HepG2 (cell line): Measurements from ENCODE around the gene POU2F2. TPM values are rescaled to one million over a fixed set of nuclear protein-coding genes. Genes with fewer than 3 reads are reported as not detected.

Source experiments
- ATAC-seq: fragments of 200-7000 bp; cut with Tn5 transposase; 3 replicates; pipeline ENCODE4 v1.9.1; 2020; ENCODE audit warnings: mild to moderate bottlenecking, moderate library complexity
- BruUV-seq: library from RNA; stranded (reverse); fragments of 400-500 nt; replicated peaks from 2 replicates; lab custom pipeline; 2021; lab: Mats Ljungman, UMichigan
- CTCF ChIA-PET: fragments of 300-600 bp; formaldehyde crosslinking; extraction: SDS; loops from one replicate; lab custom pipeline; 2021; ENCODE audit warnings: low total read pairs, inconsistent platforms, low intra/inter-chr PET ratio; lab: Yijun Ruan, JAX
- POLR2A ChIA-PET: fragments of 350-600 bp; sonication (Branson Sonifier 250); formaldehyde crosslinking; loops from one replicate; lab custom pipeline; 2020; ENCODE audit warnings: antibody characterized with exemption, inconsistent platforms; lab: Yijun Ruan, JAX
- DNase-seq: peaks from one replicate; pipeline ENCODE4 v3.0.0-alpha.2; 2015; ENCODE audit warnings: low spot score
- FAIRE-seq: peaks from 3 replicates; lab custom pipeline; 2011; peaks lifted over from hg19 to GRCh38; lab: Jason Lieb, UNC
- H2AFZ ChIP-seq: one replicate; pipeline ENCODE4 v1.6.1; 2011; ENCODE audit warnings: low read length, inconsistent platforms
- H3K27ac ChIP-seq: fragments of 300-600 bp; 3 replicates; pipeline ENCODE4 v1.8.0; 2011; ENCODE audit warnings: mixed run types, mild to moderate bottlenecking, mixed read lengths, low read length, inconsistent platforms; ENCODE audit not compliant: insufficient read depth; ENCODE audit errors: extremely low read length
- H3K27me3 ChIP-seq, 2 experiments: fragments of 200-600 bp in 1 of 2; 2 replicates in 1 of 2; 3 replicates in 1 of 2; pipeline versions ENCODE4 v1.6.0 to v1.8.0; 2011; ENCODE audit warnings: low read length in 2 of 2, mild to moderate bottlenecking in 2 of 2, moderate library complexity in 2 of 2, inconsistent platforms in 1 of 2; ENCODE audit not compliant: insufficient read depth in 2 of 2, control insufficient read depth in 1 of 2
- H3K36me3 ChIP-seq, 2 experiments: fragments of 200-600 bp in 1 of 2; replicated peaks in 1 of 2; 2 replicates in 1 of 2; 3 replicates in 1 of 2; pipeline versions ENCODE4 v1.5.1 to v1.8.0; 2011; ENCODE audit warnings: low read length in 2 of 2, inconsistent platforms in 1 of 2; ENCODE audit not compliant: insufficient read depth in 2 of 2, control insufficient read depth in 1 of 2
- H3K4me1 ChIP-seq: 2 replicates; pipeline ENCODE4 v1.5.1; 2012; ENCODE audit warnings: low read length, inconsistent platforms; ENCODE audit not compliant: insufficient read depth
- H3K4me2 ChIP-seq: 2 replicates; pipeline ENCODE4 v1.6.0; 2011; ENCODE audit warnings: low read depth, low read length, inconsistent platforms
- H3K4me3 ChIP-seq, 3 experiments: fragments of 200-600 bp in 1 of 3; sonication (generic), shearing (Covaris generic) in 1 of 3; replicated peaks in 1 of 3; 2 replicates each; pipeline ENCODE4 v1.5.1; 2011 to 2016; ENCODE audit warnings: low read length in 3 of 3, inconsistent platforms in 2 of 3, low read depth in 2 of 3, mild to moderate bottlenecking in 2 of 3, control low read depth in 1 of 3, mixed read lengths in 1 of 3; ENCODE audit not compliant: insufficient read depth in 1 of 3
- H3K79me2 ChIP-seq: one replicate; pipeline ENCODE4 v1.6.1; 2011; ENCODE audit warnings: low read length, inconsistent platforms; ENCODE audit not compliant: insufficient read depth
- H3K9ac ChIP-seq: 2 replicates; pipeline ENCODE4 v1.6.0; 2011; ENCODE audit warnings: mild to moderate bottlenecking, low read depth, low read length, inconsistent platforms; ENCODE audit not compliant: insufficient read depth
- H3K9me3 ChIP-seq: 2 replicates; pipeline ENCODE4 v1.5.1; 2012; ENCODE audit warnings: mild to moderate bottlenecking, low read length
- H4K20me1 ChIP-seq: 2 replicates; pipeline ENCODE4 v1.6.0; 2011; ENCODE audit warnings: inconsistent platforms, mild to moderate bottlenecking, low read length, moderate library complexity; ENCODE audit not compliant: insufficient read depth
- ATF2 ChIP-seq: sonication (generic); formaldehyde crosslinking; IDR thresholded peaks from 2 replicates; pipeline ENCODE4 v1.4.0; 2020; ENCODE audit warnings: missing genetic modification reagents
- ATM ChIP-seq: fragments of 450-650 bp; IDR thresholded peaks from 2 replicates; pipeline ENCODE4 v1.7.1; 2017; ENCODE audit warnings: mild to moderate bottlenecking, borderline replicate concordance
- ELF4 ChIP-seq: sonication (generic); formaldehyde crosslinking; IDR thresholded peaks from 2 replicates; pipeline ENCODE4 v1.5.0; 2020; ENCODE audit warnings: missing genetic modification reagents, mild to moderate bottlenecking, moderate library complexity, borderline replicate concordance
- FOXA3 ChIP-seq: IDR thresholded peaks from 2 replicates; pipeline ENCODE4 v1.6.1; 2016; ENCODE audit warnings: missing genetic modification reagents, missing compliant biosample characterization
- HOXD1 ChIP-seq: sonication (generic); formaldehyde crosslinking; IDR thresholded peaks from 2 replicates; pipeline ENCODE4 v1.5.0; 2020; ENCODE audit warnings: missing genetic modification reagents
- JUNB ChIP-seq: sonication (generic); formaldehyde crosslinking; IDR thresholded peaks from 2 replicates; pipeline ENCODE4 v1.8.0; 2022; ENCODE audit warnings: missing genetic modification reagents, mild to moderate bottlenecking, borderline replicate concordance
- MTF2 ChIP-seq: sonication (generic); formaldehyde crosslinking; IDR thresholded peaks from 2 replicates; pipeline ENCODE4 v1.5.0; 2020; ENCODE audit warnings: missing genetic modification reagents, borderline replicate concordance
- NBN ChIP-seq: fragments of 450-650 bp; conservative IDR thresholded peaks from 2 replicates; pipeline ENCODE4 v1.6.1; 2017
- RNF2 ChIP-seq: fragments of 450-650 bp; conservative IDR thresholded peaks from 2 replicates; pipeline ENCODE4 v1.6.1; 2016; ENCODE audit warnings: low read depth
- SCMH1 ChIP-seq: sonication (generic); formaldehyde crosslinking; IDR thresholded peaks from 2 replicates; pipeline ENCODE4 v1.9.0; 2021; ENCODE audit warnings: missing genetic modification reagents, mild to moderate bottlenecking, borderline replicate concordance
- SOX6 ChIP-seq, 2 experiments: fragments of 450-650 bp in 1 of 2; sonication (generic) in 1 of 2; formaldehyde crosslinking in 1 of 2; IDR thresholded peaks; 2 replicates each; pipeline versions ENCODE4 v1.4.0 to v1.6.1; 2017 to 2020; ENCODE audit warnings: antibody characterized with exemption in 1 of 2, mild to moderate bottlenecking in 1 of 2, missing genetic modification reagents in 1 of 2
- TFDP1 ChIP-seq: IDR thresholded peaks from 2 replicates; pipeline ENCODE4 v1.6.1; 2016; ENCODE audit warnings: missing compliant biosample characterization, missing genetic modification reagents, borderline replicate concordance
- ZBTB33 ChIP-seq: sonication (generic); formaldehyde crosslinking; IDR thresholded peaks from 2 replicates; pipeline ENCODE4 v1.4.0; 2020; ENCODE audit warnings: missing genetic modification reagents
- ZBTB4 ChIP-seq: sonication (generic); formaldehyde crosslinking; IDR thresholded peaks from 2 replicates; pipeline ENCODE4 v1.4.0; 2020; ENCODE audit warnings: missing genetic modification reagents, mild to moderate bottlenecking, borderline replicate concordance
- ZNF18 ChIP-seq: sonication (generic); formaldehyde crosslinking; IDR thresholded peaks from 2 replicates; pipeline ENCODE4 v1.8.0; 2022; ENCODE audit warnings: mild to moderate bottlenecking, missing genetic modification reagents; ENCODE audit not compliant: insufficient replicate concordance
- WGBS: methylation state at CpG from one replicate; pipeline ENCODE4 v1.1.6; 2017; ENCODE audit warnings: low lambda C conversion rate; 5-methylcytosine and 5-hydroxymethylcytosine counted together
- in situ Hi-C: cut with HindIII; loops from 2 replicates; pipeline ENCODE4 v1.10.0; 2017; ENCODE audit warnings: low pct_unique_long_range_greater_than_20kb; ENCODE audit not compliant: extremely low pct_ligation_motif_present
- intact Hi-C: fragments of 100-400 bp; cut with micrococcal nuclease; formaldehyde crosslinking; loops from one replicate; pipeline ENCODE4 v1.10.0; 2022; ENCODE audit not compliant: unreplicated experiment
- polyA plus RNA-seq, 8 experiments: library from polyadenylated mRNA; depleted of rRNA in 3 of 8; stranded (reverse) in 7 of 8; unstranded in 1 of 8; fragments of >200 nt; fragmentation: Illumina TruSeq in 4 of 8; extraction: Trizol in 4 of 8; gene quantifications; 2 replicates each; pipeline versions ENCODE4 v1.2.1 to v1.2.3, GENCODE V29; 2011 to 2016; ENCODE audit warnings: low read depth in 4 of 8, missing spikeins in 1 of 8, mixed read lengths in 1 of 8; ENCODE audit not compliant: insufficient read depth in 1 of 8
- total RNA-seq, 5 experiments: library from RNA; depleted of rRNA; stranded (reverse); fragments of >200 nt; fragmentation: Illumina TruSeq; extraction: Trizol; gene quantifications; 2 replicates each; pipeline ENCODE4 v1.2.3, GENCODE V29; 2016; ENCODE audit warnings: low read depth in 1 of 5

Gene POU2F2
- total and polyA plus RNA-seq, 2 of the 13 experiments (the other 11 are each of a cell fraction or from before 2014, with no cell fraction given), result 0.09 to 0.17 TPM

- FAIRE-seq, result no peak
- no peak for ATAC-seq
- no peaks in the 10 kb centered on the region for H4K20me1 ChIP-seq
- TF ChIP-seq MTF2 (CRISPR knock-in tag) (no peak), ZBTB33 (CRISPR knock-in tag) (no peak), HOXD1 (CRISPR knock-in tag) (no peak), FOXA3 (CRISPR knock-in tag) (no peak), TFDP1 (CRISPR knock-in tag) (no peak), SOX6 (IDR thresholded peaks at IDR 0.05) (no peak), SOX6 (CRISPR knock-in tag; IDR thresholded peaks at IDR 0.05) (no peak), NBN (no peak), ZBTB4 (CRISPR knock-in tag) (no peak), SCMH1 (CRISPR knock-in tag) (no peak), RNF2 (no peak), ZNF18 (CRISPR knock-in tag) (no peak), ATM (no peak), ELF4 (CRISPR knock-in tag) (no peak), JUNB (CRISPR knock-in tag) (no peak), ATF2 (no peak)
Measured at GRCh38 chr19:42168206-42168605, 36.0 kb upstream of the POU2F2 start.

More at GRCh38 chr19:42168206-42168605, 36.0 kb upstream of the POU2F2 start:
- Histone ChIP-seq H3K4me3 (no peak overlapping the region), H3K4me1 (no peaks in the 10 kb centered on the region), H2AFZ (no peak overlapping the region), H3K9me3 (no peaks in the 10 kb centered on the region), H3K4me2 (no peak overlapping the region), H3K27ac (no peak overlapping the region), H3K27me3 (peaks cover 3 to 56% of the 10 kb centered on the region in 2 experiments; a peak in 3 of 5 replicates), H3K79me2 (no peaks in the 10 kb centered on the region), H3K9ac (no peak overlapping the region), H3K36me3 (no peaks in the 10 kb centered on the region)
- POLR2A ChIA-PET, result no interaction called here
- no TSS peak for BruUV-seq
- in situ Hi-C loops (no loop called here), intact Hi-C loops (no loop called here)
- DNase-seq, result no peak
- CTCF ChIA-PET, result no interaction called here
- 0% methylated on average over 2 of the region's 3 CpGs for WGBS
